Activated CD4-positive, CD25-positive, alpha-beta regulatory T cell treated with anti-CD3 and anti-CD28 coated beads, Interleukin-2, amount 50 U/mL, for 72 hours (primary cell): Measurements from ENCODE around the gene ACO2.
"Not testable (repeated sequence)": the region's sequence is repeated elsewhere in the genome, so short reads cannot be mapped to it uniquely, and the experiment has no call there.

ENCODE experiments used
- DNase-seq: peaks from one replicate; pipeline ENCODE4 v3.0.0; 2021

ACO2 gene

DNA sequence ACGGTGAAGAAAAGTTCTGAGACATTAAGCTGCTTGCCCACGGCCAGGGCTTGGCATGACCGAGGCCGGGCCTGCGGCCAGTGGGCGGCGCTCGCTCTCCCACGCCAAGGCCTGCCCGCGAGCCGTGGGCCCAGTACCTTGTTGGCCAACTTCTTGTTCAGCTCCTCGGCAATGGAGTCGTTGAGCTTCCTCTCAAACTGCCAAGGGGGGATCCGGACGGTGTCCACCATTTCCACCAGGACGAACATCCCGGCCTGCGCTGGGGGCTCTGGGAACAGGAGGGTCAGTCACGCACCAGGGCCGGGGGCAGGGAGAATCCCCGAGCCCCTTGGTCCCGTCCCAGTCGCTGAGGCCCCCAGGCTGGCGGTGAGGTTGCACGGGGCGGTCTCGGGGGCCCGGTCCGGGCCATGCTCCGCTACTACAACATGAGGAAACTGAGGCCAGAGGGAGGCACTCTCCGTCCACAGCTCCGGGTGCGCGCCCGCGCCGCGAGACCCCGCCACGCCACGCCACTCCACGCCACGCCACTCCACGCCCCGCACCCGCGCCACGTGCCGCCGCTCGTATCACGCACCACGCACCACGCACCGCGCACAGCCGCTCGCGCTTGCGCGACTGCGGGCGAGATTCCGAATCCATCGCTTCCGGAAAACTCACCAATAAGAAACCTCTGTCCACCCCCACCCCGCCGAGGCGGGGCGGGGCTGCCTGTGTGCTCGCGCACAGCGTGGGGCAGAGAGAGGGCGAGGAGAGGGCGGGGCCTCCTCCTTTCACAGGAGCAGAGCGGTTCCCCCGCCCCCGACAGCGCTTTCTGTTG, 75.1 kb downstream of the ACO2 start, which contains the start of gene POLR3H:
Gene POLR3H, minus strand, starts transcription at position 617 of the 817 bp plus-strand sequence. Its CDS starts 369 bp downstream, at position 248.
- peak; percentile 96 for DNase-seq

DNA sequence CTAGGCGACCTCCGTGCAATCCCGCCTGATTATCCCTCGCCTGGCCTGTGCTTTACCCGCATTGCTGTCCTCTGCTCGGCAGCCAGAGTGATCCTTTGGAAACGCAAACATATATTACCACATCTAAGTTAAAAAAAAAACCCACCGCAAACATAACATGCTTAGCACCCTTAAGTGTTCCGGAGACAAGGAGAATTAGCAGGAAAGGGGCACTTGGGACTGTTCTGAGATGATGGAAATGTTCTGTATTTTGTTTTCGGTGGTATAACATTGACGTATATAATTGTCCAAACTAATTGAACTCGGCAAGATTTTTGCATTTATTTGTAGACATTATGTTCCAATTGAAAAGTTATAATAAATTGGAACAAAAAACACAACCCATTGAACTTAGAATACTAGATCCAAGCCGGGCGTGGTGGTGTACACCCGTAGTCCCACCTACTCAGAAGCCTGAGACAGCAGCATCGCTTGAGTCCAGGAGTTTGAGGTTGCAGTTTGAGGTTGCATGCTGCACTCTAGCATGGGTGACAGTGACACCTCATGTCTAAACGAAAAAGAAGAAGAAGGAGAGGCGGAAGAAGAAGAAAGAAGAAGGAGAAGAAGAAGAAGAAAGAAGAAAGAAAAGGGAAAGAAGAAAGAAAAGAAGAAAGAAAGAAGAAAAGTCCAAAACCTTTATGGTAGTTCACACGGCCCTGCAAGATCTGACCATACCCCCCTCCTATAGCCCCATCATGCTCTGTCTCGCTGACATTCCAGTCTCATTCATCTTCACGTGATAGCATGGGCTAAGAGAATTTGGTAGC, 76.0 kb downstream of the ACO2 start:
- no peak for DNase-seq

DNA sequence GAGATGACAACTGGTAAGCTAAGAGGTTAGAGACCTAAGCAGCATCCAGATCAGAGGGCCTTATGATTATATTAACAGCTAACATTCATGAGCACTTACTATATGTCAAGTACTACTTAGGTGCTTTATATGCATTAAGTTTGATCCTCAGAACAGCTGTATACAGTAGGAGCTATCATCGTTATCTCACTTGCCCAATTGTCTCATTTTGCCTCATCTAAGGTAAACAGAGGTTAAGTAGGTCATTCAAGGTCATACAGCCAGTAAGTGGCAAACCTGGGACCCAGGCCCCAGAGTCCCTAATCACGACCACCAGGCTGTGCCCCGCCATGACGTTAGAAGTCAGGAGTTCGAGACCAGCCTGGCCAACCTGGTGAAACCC, 79.9 kb downstream of the ACO2 start:
- DNase-seq, result no peak

DNA sequence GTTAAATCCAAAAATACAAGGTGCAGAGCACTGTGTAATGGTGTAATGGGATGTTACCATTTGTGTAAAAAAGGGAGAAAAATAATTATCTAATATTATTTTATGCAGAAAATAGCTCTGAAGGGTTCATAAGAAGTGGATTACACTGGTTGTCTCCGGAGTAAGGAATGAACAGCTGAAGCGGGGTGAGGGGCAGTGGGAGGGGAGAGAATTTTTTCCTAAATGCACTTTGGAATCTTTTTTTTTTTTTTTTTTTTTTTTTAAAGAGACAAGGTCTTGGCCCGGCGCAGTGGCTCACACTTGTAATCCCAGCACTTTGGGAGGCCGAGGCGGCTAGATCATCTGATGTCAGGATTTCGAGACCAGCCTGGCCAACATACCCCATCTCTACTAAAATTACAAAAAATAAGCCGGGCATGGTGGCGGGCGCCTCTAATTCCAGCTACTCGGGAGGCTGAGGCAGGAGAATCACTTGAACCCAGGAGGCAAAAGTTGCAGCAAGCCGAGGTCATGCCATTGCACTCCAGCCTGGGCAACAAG, 82.1 kb downstream of the ACO2 start:
- DNase-seq, result no peak

DNA sequence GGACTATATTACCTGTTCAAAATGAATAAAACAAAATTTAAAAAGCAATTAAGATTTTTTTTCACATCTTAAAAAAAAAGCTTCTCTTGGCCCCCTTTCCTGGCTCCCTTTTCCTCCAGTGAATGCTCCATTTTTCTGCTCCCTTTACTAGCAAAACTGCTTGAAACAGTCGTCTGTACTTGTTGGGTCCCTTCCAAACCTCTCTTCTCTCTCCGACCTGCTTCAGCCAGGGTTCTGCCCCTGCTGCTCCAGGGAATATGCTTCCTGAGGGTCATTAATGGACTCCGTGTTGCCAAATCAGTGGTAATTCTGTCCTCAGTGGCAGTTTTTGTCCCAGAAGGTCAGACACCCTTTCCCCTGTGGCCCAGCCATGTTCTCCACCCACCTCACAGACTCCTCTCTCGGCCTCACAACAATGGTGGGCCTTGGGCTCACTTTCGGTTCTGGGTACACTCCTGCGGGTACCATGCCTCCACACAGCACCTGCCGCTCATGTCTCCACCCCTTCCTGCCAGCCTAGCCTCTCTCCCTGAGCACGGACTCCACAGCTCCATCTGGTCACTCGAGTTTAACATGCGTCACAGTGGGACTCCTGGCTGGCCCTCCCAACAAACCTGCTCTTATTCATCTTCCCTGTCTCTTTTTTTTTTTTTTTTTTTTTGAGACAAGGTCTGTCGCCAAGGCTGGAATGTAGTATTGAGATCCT, 83.1 kb downstream of the ACO2 start:
- no peak for DNase-seq

DNA sequence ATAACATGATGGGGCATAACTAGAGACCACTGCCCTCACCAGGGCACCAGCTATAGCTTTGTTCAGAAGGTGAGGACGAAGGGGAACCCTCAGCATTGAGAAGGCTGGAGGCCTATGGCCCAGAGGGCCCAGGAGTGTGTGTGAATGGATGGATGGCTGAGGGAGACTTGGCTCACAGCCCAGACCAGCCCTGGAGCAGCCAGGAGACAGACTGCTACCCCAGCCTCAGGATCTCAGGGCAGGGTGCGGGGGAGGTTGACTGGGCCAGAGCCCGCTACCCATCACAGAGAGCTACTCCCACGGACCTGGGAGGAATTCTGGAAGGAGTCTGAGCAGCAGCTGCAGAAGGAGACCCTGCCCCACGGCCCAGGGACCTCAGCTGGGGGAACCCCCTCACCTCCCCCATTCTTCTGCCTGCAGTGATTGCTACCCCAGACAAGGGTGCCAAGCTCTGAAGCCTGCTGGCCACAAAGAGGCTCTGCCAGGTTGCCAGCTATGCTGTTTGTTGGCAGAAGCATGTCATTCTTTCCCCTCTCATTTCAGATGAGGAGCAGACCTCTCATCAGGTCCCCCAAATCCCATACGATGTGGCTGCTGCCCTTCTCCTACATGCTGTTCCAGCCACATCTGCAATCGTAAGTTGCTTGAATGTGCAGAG, 86.5 kb downstream of the ACO2 start:
- no peak for DNase-seq

DNA sequence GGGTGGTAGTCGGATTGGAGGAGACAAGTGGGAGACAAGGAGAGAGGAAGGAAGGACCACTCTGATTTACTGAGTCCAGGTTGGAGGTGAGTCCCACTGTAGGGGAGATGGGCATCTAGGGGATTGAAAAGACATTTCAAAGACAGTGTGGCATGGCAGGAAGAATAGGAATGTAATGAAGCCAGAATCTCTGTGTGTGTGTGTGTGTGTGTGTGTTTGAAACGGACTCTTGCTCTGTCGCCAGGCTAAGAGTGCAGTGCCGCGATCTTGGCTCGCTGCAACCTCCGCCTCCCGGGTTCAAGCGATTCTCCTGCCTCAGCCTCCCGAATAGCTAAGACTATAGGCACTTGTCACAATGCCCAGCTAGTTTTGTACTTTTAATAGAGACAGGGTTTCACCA, 87.6 kb downstream of the ACO2 start:
- DNase-seq, result no peak

DNA sequence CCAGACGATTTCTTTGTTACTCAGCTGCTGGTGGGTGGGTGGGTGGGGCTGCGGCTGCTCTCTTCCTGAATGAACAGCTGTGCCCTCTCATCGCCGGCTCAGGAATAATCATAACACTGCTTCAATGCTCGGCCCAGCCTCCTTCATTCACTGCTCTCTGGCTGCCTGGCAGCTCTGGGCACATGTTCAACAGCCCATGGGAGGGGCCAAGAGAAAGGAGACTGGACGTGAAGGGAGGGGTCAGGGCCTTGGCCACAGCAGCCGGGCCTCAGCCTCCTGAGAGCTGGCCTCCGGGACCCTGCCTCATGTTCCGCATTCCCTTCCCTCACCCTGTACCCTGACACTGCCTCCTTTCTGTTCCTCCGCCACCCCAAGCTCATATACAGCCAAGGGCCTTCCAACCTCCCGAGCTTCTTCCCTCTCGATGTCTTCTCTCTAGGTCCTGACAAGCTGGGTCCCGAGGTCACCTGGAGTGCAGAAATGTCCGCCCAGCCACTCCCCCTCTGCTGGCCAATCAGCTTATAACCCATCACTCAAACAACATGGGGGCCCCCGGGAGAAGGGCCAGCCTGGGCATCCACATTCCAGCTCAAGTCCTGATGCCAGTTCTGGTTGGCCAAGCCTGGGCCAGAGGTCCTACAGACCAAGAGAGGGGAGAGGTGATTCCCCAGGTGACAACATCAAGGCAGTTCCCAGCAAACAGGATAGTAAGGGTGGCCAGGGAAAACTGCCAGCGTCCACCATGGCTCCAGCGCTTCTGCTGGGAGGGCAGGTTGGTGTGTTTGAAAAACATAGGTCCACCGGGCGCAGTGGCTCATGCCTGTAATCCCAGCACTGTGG, 88.7 kb downstream of the ACO2 start:
- no peak for DNase-seq

DNA sequence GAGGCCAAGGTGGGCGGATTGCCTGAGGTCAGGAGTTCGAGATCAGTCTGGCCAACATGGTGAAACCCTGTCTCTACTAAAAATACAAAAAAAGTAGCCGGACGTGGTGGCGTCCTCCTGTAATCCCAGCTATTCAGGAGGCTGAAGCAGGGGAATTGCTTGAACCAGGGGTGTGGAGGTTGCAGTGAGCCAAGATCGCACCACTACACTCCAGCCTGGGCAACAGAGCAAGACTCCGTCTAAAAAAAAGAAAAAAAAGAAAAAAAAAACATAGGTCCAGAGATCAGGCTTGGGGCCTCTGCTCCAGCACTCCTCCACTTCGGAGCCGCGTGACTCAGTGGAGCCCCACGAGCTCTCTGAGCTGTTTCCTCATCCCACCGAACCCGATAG, 89.3 kb downstream of the ACO2 start:
- DNase-seq, result not testable (repeated sequence)

DNA sequence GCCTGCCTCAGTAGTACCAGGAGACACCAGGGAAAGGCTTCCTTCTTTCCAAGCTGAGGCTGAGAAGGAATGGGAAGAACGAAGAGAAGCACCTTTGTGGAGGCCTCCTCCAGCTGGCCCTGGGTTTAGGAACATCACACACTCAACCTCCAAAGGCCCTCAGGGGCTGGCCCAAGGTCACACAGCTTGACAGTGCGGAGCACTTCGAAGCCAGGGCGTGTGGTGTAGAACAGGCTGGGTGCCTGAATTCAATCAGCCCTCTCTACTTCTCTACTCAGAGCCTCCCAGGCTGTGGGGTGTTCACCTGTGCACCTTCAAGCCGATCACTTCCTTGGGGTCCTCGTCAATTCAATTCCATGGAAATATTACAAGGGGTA, 91.2 kb downstream of the ACO2 start:
- DNase-seq, result no peak

DNA sequence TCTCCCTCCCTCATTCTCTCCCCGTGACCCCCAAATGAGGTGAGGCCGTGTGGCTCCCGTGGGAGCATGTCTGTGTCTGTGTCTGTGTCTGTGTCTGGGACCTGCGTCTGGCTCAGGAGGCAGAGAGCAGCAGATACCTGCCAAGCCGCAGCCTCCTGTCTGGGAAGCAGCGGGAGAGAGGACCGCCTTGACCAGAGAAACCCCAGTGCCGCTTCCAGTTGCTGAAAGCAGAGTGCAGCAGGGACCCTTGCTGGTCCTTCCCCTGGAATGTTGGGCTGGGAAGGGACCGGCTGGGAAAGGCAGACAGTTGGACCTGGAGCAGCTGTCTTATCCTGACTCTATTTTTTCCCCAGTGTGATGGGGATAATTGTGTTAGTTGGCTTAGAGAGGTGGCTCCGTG, 92.4 kb downstream of the ACO2 start:
- no peak for DNase-seq

DNA sequence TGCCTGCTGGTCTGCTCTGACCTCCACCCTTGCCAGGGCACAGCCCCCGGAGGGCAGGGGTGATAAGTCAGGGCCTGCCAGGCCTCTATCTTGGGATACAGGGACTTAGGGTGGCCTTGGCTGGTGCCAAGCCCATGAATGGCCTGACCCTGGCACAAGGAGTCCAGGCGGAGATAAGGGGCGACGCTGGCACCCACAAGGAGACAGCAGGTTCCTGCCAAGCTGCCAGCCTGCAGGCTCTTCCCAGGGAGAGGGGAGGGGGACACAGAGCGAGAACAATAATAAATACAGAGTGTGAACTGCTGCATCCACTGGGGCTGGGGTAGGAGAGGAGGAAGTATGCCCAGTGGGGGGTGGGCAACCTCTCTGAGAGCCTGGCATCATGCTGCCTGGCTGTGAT, 92.9 kb downstream of the ACO2 start:
- DNase-seq, result no peak

DNA sequence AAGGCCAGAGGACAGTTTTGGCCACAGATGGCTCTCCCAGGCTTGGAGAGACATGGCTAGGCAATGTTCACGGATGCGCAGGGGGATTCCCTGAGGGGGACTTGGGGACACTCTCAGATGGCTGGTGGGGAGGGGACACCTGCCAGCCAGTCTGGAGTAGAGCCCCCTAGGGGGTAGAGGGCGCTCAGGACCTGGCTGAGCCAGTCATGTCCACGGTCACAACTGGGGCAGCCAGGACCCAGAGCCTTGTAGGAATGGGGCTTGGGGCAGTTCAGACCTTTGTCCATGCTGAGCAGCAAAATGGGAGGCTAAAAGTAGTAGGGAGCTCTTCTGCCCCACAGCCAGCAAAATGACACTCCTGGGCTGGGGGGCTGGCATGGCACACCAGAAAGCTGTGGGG, 93.5 kb downstream of the ACO2 start:
- DNase-seq, result no peak

DNA sequence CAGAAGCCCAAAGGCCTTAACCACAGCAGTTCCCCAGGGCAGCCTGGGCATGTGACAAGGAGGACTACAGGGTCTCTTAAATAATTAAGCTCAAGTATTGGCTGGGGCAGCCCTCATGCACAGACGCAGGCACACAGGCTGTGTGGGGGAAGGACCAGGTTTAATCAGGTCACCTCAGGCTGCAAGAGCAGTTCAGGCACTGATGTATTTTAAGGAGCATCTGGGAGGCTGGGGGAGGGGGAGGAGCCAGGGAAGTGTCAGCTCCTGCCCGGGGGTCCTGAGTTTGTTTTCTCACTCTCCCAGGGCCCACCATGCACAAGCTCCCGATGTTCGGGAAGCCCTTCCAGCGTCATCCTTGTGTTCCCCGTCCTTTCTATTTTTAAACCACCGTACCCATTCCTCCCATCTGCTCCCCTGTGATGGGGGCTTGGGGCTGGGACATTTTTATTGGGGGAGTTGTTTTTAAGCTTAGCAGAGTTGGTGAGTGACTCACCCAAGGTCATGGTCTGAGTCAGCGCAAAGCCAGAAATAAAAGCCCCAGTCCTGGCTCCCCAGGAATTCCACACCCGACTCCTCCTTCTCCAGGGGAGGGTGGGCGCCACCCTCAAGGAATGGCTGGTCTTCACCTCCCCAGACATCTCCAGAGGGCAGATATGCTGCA, 94.3 kb downstream of the ACO2 start:
- DNase-seq, result no peak

DNA sequence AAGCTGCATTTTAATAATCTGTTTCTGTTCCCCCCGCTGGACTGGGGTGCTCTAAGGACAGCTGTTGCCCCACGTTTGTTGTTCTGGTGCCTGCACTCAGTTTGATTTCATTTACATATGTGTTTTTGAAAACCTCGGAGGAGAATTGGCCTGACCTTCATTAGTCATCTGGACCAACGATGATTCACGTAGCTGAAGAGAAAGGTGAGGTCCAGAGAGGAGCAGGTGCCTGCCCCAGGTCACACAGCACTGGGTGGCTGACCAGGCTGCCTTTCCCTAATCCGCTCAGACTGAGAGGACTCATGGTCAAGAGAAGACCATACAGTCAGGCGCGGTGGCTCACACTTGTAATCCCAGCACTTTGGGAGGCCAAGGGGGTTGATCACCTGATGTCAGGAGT, 95.6 kb downstream of the ACO2 start:
- DNase-seq, result no peak

DNA sequence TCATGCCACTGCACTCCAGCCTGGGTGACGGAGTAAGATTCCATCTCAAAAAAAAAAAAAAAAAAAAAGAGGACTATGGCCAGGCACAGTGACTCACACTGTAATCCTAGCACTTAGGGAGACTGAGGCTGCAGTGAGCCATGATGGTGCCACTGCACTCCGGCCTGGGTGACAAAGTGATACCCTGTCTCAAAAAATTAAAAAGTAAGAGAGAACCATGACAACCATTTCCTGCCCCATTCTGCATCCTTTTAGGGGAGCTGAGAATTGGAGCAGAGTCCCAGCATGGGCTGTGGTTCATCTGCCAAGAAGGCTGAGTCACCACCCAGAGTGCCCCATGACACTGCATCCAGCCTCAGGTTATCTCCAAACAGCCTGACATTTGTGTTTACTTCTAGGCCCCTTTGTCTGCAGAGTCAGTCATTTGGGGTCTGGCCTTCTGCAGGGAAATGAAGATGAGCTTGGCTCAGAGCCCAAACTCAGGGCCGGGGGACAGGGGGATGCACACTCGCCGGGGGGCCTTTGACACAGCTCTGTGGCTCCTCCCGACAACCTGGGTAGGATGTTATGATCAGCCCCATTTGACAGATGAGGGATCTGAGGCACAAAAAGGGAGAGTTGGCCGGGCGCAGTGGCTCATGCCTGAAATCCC, 96.6 kb downstream of the ACO2 start:
- DNase-seq, result no peak

DNA sequence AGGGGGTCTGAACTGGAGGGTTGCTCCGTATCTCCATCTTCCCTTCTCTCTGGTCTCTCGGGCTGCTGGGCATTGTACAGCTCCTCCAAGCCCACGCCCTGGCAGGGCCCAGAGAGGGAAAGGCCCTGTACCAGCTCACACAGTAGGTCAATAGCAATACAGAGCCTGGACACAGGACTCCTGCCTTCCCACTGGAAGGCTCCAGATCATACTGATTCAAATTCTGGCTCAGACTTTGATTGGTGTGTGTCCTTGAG, 98.5 kb downstream of the ACO2 start:
- DNase-seq, result no peak

DNA sequence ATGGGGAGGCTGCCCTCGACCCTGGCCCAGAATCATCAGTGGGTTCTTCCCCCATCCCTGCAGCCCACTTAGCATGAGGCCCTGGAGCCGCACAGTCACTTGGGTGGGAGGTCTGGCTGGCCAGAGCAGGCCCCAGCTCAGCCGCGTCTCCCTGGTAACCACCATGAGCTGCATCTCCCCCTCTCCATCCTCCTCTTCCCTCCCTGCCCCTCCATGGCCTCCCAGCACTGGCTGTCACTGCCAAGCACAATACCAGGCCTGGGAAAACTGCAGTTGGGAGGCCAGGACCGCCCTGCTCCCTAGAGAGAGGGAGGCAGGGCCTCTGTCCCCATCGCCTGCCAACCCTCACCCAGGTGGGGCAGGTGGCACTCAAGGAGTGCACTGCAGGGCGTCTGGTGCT, 99.9 kb downstream of the ACO2 start:
- no peak for DNase-seq

DNA sequence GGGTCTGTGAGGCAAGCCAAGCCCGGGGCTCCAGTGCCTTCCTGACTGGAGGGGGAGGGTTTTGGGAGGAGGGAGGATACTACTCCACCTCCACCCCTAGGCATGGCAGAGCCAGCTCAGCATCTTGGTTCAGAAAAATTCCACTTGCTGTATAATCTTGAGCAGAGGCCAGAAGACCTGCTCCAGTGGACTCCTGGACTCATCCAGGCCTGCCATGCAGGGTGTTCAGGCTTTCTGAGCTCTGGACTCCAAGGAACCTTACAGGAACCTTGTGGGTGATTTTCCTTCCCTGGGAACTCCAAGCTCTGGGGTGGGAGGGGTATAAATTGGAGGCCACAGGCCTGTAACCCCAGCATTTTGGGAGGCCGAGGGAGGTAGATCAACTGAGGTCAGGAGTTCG, 101.3 kb downstream of the ACO2 start:
- DNase-seq, result no peak

DNA sequence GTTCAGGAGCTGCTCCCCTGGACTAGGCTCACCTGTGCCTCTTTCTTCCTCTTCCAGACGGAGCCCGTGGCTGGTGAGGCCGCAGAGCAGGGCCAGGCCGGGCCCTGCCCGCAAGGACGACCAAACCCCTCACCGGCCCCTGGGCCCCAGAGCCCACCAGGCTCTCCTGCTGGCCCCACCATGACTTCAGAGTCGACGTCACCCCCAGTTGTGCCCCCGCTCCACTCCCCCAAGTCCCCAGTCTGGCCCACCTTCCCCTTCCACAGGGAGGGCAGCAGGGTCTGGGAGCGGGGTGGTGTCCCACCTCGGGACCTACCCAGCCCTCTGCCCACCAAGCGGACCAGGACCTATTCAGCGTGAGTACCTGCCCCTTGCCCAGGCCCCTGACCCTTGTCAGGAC, 102.9 kb downstream of the ACO2 start:
- DNase-seq, result no peak

DNA sequence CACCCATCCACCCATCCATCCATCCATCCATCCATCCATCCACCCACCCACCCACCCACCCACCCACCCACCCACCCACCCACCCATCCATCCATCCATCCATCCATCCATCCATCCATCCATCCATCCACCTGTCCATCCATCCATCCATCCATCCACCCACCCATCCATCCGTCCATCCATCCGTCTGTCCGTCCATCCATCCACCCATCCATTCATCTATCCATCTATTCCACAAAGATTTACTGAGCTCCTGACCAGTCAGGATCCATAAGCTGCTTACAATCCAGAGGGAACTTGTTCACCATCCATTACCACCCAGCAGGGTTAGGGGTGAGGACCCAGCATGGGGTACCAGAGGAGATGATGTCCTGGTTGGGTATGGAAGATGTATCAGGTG, 103.4 kb downstream of the ACO2 start:
- not testable (repeated sequence) for DNase-seq
